Measurements from ENCODE around the gene TMEM74B.
A peak's percentile ranks its signal among the peaks of the same experiment; 100 is the strongest.

DNA sequence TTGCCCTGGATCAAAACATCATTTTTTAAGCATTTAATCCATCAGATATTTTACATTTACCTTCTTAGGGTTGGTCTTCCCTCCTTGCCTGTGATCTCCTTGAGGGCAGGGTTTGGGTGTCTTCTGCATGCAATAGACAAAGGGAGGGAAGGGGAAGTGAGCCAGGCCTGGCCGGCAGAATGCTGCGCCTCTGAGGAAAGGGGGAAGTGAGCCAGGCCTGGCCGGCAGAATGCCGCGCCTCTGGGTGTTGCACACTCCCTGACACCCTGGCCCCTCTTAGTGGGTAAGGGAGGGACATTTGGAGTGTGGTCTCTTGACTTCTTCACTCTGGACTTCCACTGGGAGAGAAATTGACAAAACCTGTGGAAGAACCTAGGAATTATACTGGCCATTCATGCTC is 53.9 kb downstream of the TMEM74B start:
- TF ChIP-seq, protein P1, sequence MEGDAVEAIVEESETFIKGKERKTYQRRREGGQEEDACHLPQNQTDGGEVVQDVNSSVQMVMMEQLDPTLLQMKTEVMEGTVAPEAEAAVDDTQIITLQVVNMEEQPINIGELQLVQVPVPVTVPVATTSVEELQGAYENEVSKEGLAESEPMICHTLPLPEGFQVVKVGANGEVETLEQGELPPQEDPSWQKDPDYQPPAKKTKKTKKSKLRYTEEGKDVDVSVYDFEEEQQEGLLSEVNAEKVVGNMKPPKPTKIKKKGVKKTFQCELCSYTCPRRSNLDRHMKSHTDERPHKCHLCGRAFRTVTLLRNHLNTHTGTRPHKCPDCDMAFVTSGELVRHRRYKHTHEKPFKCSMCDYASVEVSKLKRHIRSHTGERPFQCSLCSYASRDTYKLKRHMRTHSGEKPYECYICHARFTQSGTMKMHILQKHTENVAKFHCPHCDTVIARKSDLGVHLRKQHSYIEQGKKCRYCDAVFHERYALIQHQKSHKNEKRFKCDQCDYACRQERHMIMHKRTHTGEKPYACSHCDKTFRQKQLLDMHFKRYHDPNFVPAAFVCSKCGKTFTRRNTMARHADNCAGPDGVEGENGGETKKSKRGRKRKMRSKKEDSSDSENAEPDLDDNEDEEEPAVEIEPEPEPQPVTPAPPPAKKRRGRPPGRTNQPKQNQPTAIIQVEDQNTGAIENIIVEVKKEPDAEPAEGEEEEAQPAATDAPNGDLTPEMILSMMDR (IDR thresholded peaks at IDR 0.05 in 8 of 11, conservative IDR thresholded peaks at IDR 0.05 in 3 of 11), result no peak
- TF ChIP-seq POLR2A (IDR thresholded peaks at IDR 0.05) (no peak), POLR2AphosphoS5 (IDR thresholded peaks at IDR 0.05) (peak in 2 of 3 donors; percentile 35 to 60)

Data from spleen (tissue), 7 donors.